ENCODE results near the gene LDLRAD3. TPM values are rescaled to one million over a fixed set of nuclear protein-coding genes. Genes with fewer than 3 reads are reported as not detected.

The LDLRAD3 gene
- total and polyA plus RNA-seq, 8 donors: 2.5 to 6.8 (median 5.6) TPM

- H3K4me3 ChIP-seq: no peak overlapping the region
- DNase-seq: no peak
- 67 to 91% methylated on average over 5 of the region's 5 CpGs for WGBS, 2 donors
- no peak overlapping the region for H3K27ac ChIP-seq
- FAIRE-seq: no peak
- peaks cover 3 to 23% (median 10%) of the 10 kb centered on the region in 3 donors for H3K4me1 ChIP-seq
- intact Hi-C loops (cut with DNase I): loop anchor here (5.0 to 10.0 kb wide), 3 partner anchors 440 to 653 kb away; partner anchors contain the start of gene FJX1 (in 1 of the 3)
- TF ChIP-seq, protein P1, sequence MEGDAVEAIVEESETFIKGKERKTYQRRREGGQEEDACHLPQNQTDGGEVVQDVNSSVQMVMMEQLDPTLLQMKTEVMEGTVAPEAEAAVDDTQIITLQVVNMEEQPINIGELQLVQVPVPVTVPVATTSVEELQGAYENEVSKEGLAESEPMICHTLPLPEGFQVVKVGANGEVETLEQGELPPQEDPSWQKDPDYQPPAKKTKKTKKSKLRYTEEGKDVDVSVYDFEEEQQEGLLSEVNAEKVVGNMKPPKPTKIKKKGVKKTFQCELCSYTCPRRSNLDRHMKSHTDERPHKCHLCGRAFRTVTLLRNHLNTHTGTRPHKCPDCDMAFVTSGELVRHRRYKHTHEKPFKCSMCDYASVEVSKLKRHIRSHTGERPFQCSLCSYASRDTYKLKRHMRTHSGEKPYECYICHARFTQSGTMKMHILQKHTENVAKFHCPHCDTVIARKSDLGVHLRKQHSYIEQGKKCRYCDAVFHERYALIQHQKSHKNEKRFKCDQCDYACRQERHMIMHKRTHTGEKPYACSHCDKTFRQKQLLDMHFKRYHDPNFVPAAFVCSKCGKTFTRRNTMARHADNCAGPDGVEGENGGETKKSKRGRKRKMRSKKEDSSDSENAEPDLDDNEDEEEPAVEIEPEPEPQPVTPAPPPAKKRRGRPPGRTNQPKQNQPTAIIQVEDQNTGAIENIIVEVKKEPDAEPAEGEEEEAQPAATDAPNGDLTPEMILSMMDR (IDR thresholded peaks at IDR 0.05): no peak
- no peaks in the 10 kb centered on the region for H3K27me3 ChIP-seq
- H3K9me3 ChIP-seq: no peaks in the 10 kb centered on the region
- no peaks in the 10 kb centered on the region for H3K36me3 ChIP-seq
- no peak for ATAC-seq
Observed at GRCh38 chr11:36264973-36265344, 321.1 kb downstream of the LDLRAD3 start.

- H3K9me3 ChIP-seq: no peaks in the 10 kb centered on the region
- no peaks in the 10 kb centered on the region for H3K27me3 ChIP-seq
- peaks cover 3 to 23% (median 10%) of the 10 kb centered on the region in 3 donors for H3K4me1 ChIP-seq
- 27 to 28% methylated on average over 13 of the region's 13 CpGs for WGBS, 2 donors
- FAIRE-seq: no peak
- ATAC-seq: peak; percentile 79 to 84 (median 83)
- DNase-seq: peak in 4 of 6 donors; percentile 28 to 84 (median 66)
- TF ChIP-seq, protein P1 (IDR thresholded peaks at IDR 0.05): peak; percentile 69 to 83 (median 78)
- intact Hi-C loops (cut with DNase I): loop anchor here in 2 of 3 donors (10.0 kb wide), 2 partner anchors 441 to 651 kb away; partner anchors contain the start of gene FJX1 (in 1 of the 2)
- no peak overlapping the region for H3K4me3 ChIP-seq
- no peaks in the 10 kb centered on the region for H3K36me3 ChIP-seq
- H3K27ac ChIP-seq: peak overlapping the region in 1 of 4 donors; percentile 6
Observed at GRCh38 chr11:36265793-36266628, 322.1 kb downstream of the LDLRAD3 start.

GRCh38 chr11:36266767-36267166, 322.9 kb downstream of the LDLRAD3 start:
- WGBS, 2 donors: 44 to 48% methylated on average over 5 of the region's 5 CpGs
- ATAC-seq: no peak
- intact Hi-C loops (cut with DNase I): loop anchor here in 2 of 3 donors (10.0 kb wide), 2 partner anchors 442 to 652 kb away; partner anchors contain the start of gene FJX1 (in 1 of the 2)
- Histone ChIP-seq H3K4me1 (peaks cover 3 to 23% (median 10%) of the 10 kb centered on the region in 3 donors), H3K4me3 (no peak overlapping the region), H3K27ac (peak overlapping the region in 2 of 4 donors; percentile 6 to 68), H3K36me3 (no peaks in the 10 kb centered on the region), H3K27me3 (no peaks in the 10 kb centered on the region), H3K9me3 (no peaks in the 10 kb centered on the region)
- FAIRE-seq: no peak
- TF ChIP-seq, protein P1 (IDR thresholded peaks at IDR 0.05): no peak
- no peak for DNase-seq

GRCh38 chr11:36268337-36268985, 324.6 kb downstream of the LDLRAD3 start:
- Histone ChIP-seq H3K27me3 (no peaks in the 10 kb centered on the region), H3K27ac (peak overlapping the region in 2 of 4 donors; percentile 54 to 68), H3K36me3 (peaks cover 0 to 6% (median 0%) of the 10 kb centered on the region in 3 donors), H3K4me3 (no peak overlapping the region), H3K4me1 (peaks cover 3 to 23% (median 10%) of the 10 kb centered on the region in 3 donors), H3K9me3 (no peaks in the 10 kb centered on the region)
- intact Hi-C loops (cut with DNase I): loop anchor here in 2 of 3 donors (10.0 kb wide), 2 partner anchors 444 to 654 kb away; partner anchors contain the start of gene FJX1 (in 1 of the 2)
- WGBS, 2 donors: 18 to 19% methylated on average over 8 of the region's 8 CpGs
- no peak for DNase-seq
- TF ChIP-seq, protein P1 (IDR thresholded peaks at IDR 0.05): no peak
- FAIRE-seq: no peak
- ATAC-seq: peak; percentile 26 to 75 (median 52)

Measured in pancreas (tissue), 10 donors.